Brain microvascular endothelial cell (primary cell): ENCODE results near the gene MTRR.
A peak's percentile ranks its signal among the peaks of the same experiment; 100 is the strongest.

Experiments
- DNase-seq: peaks from one replicate; pipeline ENCODE4 v3.0.0-alpha.2; 2020
- H3K27ac ChIP-seq: fragments of 250-450 bp; sonication (Bioruptor Pico); 2 replicates; pipeline ENCODE4 v1.5.1; 2020; ENCODE audit warnings: mild to moderate bottlenecking, moderate library complexity
- H3K27me3 ChIP-seq: fragments of 250-450 bp; sonication (Bioruptor Pico); replicated peaks from 2 replicates; pipeline ENCODE4 v1.5.1; 2020; ENCODE audit warnings: mild to moderate bottlenecking
- H3K36me3 ChIP-seq: fragments of 250-450 bp; sonication (Bioruptor Pico); replicated peaks from 2 replicates; pipeline ENCODE4 v1.5.1; 2020; ENCODE audit warnings: mild to moderate bottlenecking
- H3K4me3 ChIP-seq: 2 replicates; pipeline ENCODE4 v1.5.1; 2011; ENCODE audit warnings: low read depth, mild to moderate bottlenecking, control low read depth, low read length, moderate library complexity
- CTCF ChIP-seq: IDR thresholded peaks from 2 replicates; pipeline ENCODE4 v1.5.1; 2011; ENCODE audit warnings: low read depth, mild to moderate bottlenecking, moderate library complexity, low read length, control low read depth, inconsistent platforms; ENCODE audit errors: missing control alignments
- in situ Hi-C: cut with HindIII; loops from 2 replicates; pipeline ENCODE4 v1.10.0; 2017; ENCODE audit warnings: low sequenced_read_pairs, low pct_ligation_motif_present

The MTRR gene

DNA sequence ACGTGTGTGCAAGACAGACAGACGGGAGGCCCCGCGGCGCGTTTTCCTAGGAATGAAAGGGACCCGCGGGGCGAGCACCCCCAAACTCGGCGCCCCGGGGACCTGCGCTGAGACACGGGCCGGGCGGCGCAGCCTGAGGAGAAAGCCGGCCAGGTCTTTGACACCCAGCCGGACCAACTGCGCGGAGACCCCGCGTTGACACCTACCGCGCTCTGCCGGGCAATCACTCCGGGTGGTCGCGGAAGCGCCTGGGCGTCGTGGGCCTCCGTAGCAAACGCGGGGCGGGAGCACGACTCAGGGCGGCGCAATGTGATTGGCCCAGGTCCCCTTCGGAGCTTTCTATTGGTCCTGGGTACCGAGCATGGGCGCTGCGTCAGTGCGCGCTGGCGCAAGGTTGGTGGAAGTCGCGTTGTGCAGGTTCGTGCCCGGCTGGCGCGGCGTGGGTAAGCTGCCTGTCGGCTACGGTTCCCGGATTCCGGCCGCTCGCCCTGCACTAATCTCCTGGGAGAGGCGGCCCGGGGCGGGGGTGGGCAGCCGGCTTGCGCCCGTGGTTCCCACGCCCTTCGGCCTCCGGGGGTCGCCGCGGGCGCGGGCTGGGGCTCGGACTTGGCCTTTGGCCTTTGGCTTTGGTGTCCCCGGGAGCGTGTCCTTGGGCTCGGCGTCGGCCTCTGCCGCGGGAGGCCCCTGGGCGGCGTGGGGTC, at the start of gene MTRR, which contains the start of gene FASTKD3:
Gene MTRR, plus strand, starts transcription at position 376 of the 701 bp plus-strand sequence. CDS start 1,647 bp downstream, outside the sequence.
Gene FASTKD3, minus strand, starts transcription at position 259 of the 701 bp plus-strand sequence. CDS start 948 bp downstream, outside the sequence.
- peak within 1 kb of the TSS; percentile 86 for H3K4me3 ChIP-seq
- TF ChIP-seq CTCF: no peak
- in situ Hi-C loops: no loop called here

GRCh38 chr5:7822449-7822848, 46.5 kb upstream of the MTRR start:
- Histone ChIP-seq H3K27ac (no peak overlapping the region), H3K27me3 (no peaks in the 10 kb centered on the region), H3K36me3 (no peaks in the 10 kb centered on the region), H3K4me3 (no peak overlapping the region)
- no peak for DNase-seq
- TF ChIP-seq CTCF: no peak
- in situ Hi-C loops: no loop called here

More for the DNA sequence above, at the start of gene MTRR, which contains the start of gene FASTKD3:
- peak; percentile 92 for DNase-seq
- Histone ChIP-seq H3K27me3 (no peaks in the 10 kb centered on the region), H3K27ac (peak within 1 kb of the TSS; percentile 79), H3K36me3 (no peaks in the 10 kb centered on the region)

DNA sequence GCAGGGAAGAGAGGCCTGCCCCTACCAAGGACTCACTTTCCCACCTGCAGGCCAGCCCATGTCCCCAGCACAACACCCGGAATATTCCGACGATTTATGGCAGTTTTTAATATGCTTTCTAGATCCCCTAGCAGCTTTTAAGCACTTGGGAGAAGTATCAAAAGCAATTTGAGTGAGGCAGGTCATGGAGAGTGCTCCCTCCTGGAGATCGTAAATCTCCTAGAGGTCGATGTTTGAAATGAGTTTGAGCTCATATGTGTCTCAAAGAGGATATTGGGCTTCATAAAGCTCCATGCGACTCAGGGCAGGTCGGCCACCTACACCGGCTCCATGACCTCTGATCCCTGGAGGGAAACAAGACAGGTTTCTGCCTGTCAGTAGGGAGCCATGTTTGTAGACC, 45.4 kb upstream of the MTRR start:
- in situ Hi-C loops: no loop called here
- H3K36me3 ChIP-seq: no peaks in the 10 kb centered on the region
- no peak overlapping the region for H3K4me3 ChIP-seq
- H3K27me3 ChIP-seq: no peaks in the 10 kb centered on the region
- no peak overlapping the region for H3K27ac ChIP-seq
- DNase-seq: no peak
- TF ChIP-seq CTCF: no peak

- H3K36me3 ChIP-seq: no peaks in the 10 kb centered on the region
- no peak overlapping the region for H3K4me3 ChIP-seq
- TF ChIP-seq CTCF: no peak
- H3K27me3 ChIP-seq: no peaks in the 10 kb centered on the region
- no peak overlapping the region for H3K27ac ChIP-seq
- in situ Hi-C loops: no loop called here
- no peak for DNase-seq
Observed at GRCh38 chr5:7824995-7825394, 44.0 kb upstream of the MTRR start.

DNA sequence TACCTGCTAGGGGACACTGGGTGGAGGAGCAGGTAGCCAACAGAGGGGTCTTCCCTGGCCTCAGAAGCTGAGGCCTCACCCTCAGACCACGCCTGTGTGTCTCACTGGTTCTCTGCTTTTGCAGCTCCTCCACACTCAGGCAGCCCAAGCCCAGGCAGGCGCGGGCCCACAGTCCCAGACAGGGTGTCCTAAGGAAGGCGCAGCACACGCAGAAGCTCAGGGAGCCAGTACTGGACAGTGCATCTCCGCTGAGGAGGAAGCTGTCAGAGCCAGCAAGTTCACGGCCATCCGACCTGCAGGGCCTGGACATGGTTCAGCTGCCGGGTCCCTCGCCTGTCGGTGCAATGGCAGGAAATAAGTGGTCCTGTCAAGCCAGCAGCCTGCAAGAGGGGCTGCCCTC, 43.3 kb upstream of the MTRR start:
- DNase-seq: no peak
- in situ Hi-C loops: no loop called here

More for the DNA sequence above, 43.3 kb upstream of the MTRR start:
- no peak for TF ChIP-seq CTCF
- no peak overlapping the region for H3K4me3 ChIP-seq
- no peak overlapping the region for H3K27ac ChIP-seq
- no peaks in the 10 kb centered on the region for H3K27me3 ChIP-seq
- H3K36me3 ChIP-seq: no peaks in the 10 kb centered on the region
